Endothelial cell of umbilical vein (primary cell): ENCODE measurements around the gene KCTD21.

ENCODE experiments used
- CTCF ChIP-seq, 2 donors: IDR thresholded peaks; 1 replicate in 1 of 2; 2 replicates in 1 of 2; pipeline ENCODE4 v1.5.1; 2011; ENCODE audit warnings: low read length in 2 of 2, mild to moderate bottlenecking in 2 of 2, moderate library complexity in 2 of 2, control low read depth in 1 of 2, inconsistent platforms in 1 of 2, low read depth in 1 of 2; ENCODE audit not compliant: insufficient read depth in 1 of 2; ENCODE audit errors: extremely low read depth in 1 of 2
- EZH2 ChIP-seq: IDR thresholded peaks from 2 replicates; pipeline ENCODE4 v1.6.1; 2012; ENCODE audit warnings: borderline replicate concordance, low read depth, mild to moderate bottlenecking, moderate library complexity, low read length, inconsistent platforms; ENCODE audit not compliant: severe bottlenecking
- POLR2A ChIP-seq: IDR thresholded peaks from 2 replicates; pipeline ENCODE4 v1.6.1; 2012; ENCODE audit warnings: low read depth, mild to moderate bottlenecking, control low read depth, low read length
- POLR2AphosphoS5 ChIP-seq: IDR thresholded peaks from 2 replicates; pipeline ENCODE4 v1.6.1; 2012; ENCODE audit warnings: low read depth, mild to moderate bottlenecking, control low read depth, low read length, moderate library complexity; ENCODE audit not compliant: insufficient read depth
- TF ChIP-seq, protein P1 (sequence below): IDR thresholded peaks from 2 replicates; pipeline ENCODE4 v1.6.1; 2011; ENCODE audit not compliant: insufficient read depth, insufficient read length

- no peak for TF ChIP-seq EZH2
- no peak for TF ChIP-seq CTCF (IDR thresholded peaks at IDR 0.05; ENCODE audit: extremely low read depth in 1 of 2, insufficient read depth in 1 of 2, low read depth in 1 of 2, low read length in 2 of 2)
- no peak for TF ChIP-seq POLR2AphosphoS5
- no peak for TF ChIP-seq POLR2A
- TF ChIP-seq, protein P1, sequence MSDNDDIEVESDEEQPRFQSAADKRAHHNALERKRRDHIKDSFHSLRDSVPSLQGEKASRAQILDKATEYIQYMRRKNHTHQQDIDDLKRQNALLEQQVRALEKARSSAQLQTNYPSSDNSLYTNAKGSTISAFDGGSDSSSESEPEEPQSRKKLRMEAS: no peak
Measured at GRCh38 chr11:78189174-78189724, 823 bp upstream of the KCTD21 start.
